NAMALWA (cell line): Measurements from ENCODE around the gene THSD4.

Experiments used
- DNase-seq: peaks from one replicate; pipeline ENCODE4 v3.0.0-alpha.2; 2015; ENCODE audit warnings: low spot score

THSD4 gene

GRCh38 chr15:71545923-71546322 is 430.7 kb downstream of the THSD4 start:
- DNase-seq: no peak

- no peak for DNase-seq
Measured at GRCh38 chr15:71547011-71547410, 431.7 kb downstream of the THSD4 start.

GRCh38 chr15:71548401-71548807 is 433.1 kb downstream of the THSD4 start:
- no peak for DNase-seq

- DNase-seq: no peak
Measured at GRCh38 chr15:71549091-71549490, 433.8 kb downstream of the THSD4 start.

- DNase-seq: no peak
Measured at GRCh38 chr15:71549697-71550096, 434.4 kb downstream of the THSD4 start.

- DNase-seq: no peak
Measured at GRCh38 chr15:71551566-71551965, 436.3 kb downstream of the THSD4 start.

GRCh38 chr15:71559098-71559497 is 443.8 kb downstream of the THSD4 start:
- no peak for DNase-seq

GRCh38 chr15:71559616-71560015 is 444.3 kb downstream of the THSD4 start:
- DNase-seq: no peak

- DNase-seq: no peak
Measured at GRCh38 chr15:71562251-71562650, 447.0 kb downstream of the THSD4 start.

- DNase-seq: no peak
Measured at GRCh38 chr15:71564217-71564616, 448.9 kb downstream of the THSD4 start.

GRCh38 chr15:71565006-71565405 is 449.7 kb downstream of the THSD4 start:
- DNase-seq: no peak

- DNase-seq: no peak
Measured at GRCh38 chr15:71565631-71566160, 450.4 kb downstream of the THSD4 start.

- DNase-seq: no peak
Measured at GRCh38 chr15:71566226-71566625, 451.0 kb downstream of the THSD4 start.

- DNase-seq: no peak
Measured at GRCh38 chr15:71567173-71567572, 451.9 kb downstream of the THSD4 start.

- no peak for DNase-seq
Measured at GRCh38 chr15:71568227-71568626, 453.0 kb downstream of the THSD4 start.

- no peak for DNase-seq
Measured at GRCh38 chr15:71570736-71571135, 455.5 kb downstream of the THSD4 start.

GRCh38 chr15:71571641-71572040 is 456.4 kb downstream of the THSD4 start:
- DNase-seq: no peak

- DNase-seq: no peak
Measured at GRCh38 chr15:71572452-71573053, 457.3 kb downstream of the THSD4 start.

GRCh38 chr15:71573599-71573998 is 458.3 kb downstream of the THSD4 start:
- DNase-seq: no peak

- peak; percentile 29 for DNase-seq
Measured at GRCh38 chr15:71575474-71576045, 460.3 kb downstream of the THSD4 start.

GRCh38 chr15:71577071-71577470 is 461.8 kb downstream of the THSD4 start:
- no peak for DNase-seq

- no peak for DNase-seq
Measured at GRCh38 chr15:71581398-71581930, 466.2 kb downstream of the THSD4 start.

GRCh38 chr15:71585159-71585558 is 469.9 kb downstream of the THSD4 start:
- no peak for DNase-seq

GRCh38 chr15:71586463-71586862 is 471.2 kb downstream of the THSD4 start:
- DNase-seq: no peak
